Occipital lobe (tissue), 3 donors: ENCODE data around the gene ARID3A. TPM values are rescaled to one million over a fixed set of nuclear protein-coding genes. Genes with fewer than 3 reads are reported as not detected.
"Not testable (repeated sequence)": the region's sequence is repeated elsewhere in the genome, so short reads cannot be mapped to it uniquely, and the experiment has no call there.

Source experiments
- DNase-seq: peaks from one replicate; lab custom pipeline; 2025; lab: John Stamatoyannopoulos, UW
- small RNA-seq: library from RNA; depleted of rRNA; stranded (forward); fragments of <200 nt; gene quantifications from one replicate; pipeline ENCODE3, GENCODE V24; 2014
- total RNA-seq: library from RNA; depleted of rRNA; stranded (reverse); fragments of >200 nt; gene quantifications from one replicate; pipeline ENCODE4 v1.2.3, GENCODE V29; 2014

The ARID3A gene
- total RNA-seq, 1 donor from 2014 or later: 8.0 TPM

DNA sequence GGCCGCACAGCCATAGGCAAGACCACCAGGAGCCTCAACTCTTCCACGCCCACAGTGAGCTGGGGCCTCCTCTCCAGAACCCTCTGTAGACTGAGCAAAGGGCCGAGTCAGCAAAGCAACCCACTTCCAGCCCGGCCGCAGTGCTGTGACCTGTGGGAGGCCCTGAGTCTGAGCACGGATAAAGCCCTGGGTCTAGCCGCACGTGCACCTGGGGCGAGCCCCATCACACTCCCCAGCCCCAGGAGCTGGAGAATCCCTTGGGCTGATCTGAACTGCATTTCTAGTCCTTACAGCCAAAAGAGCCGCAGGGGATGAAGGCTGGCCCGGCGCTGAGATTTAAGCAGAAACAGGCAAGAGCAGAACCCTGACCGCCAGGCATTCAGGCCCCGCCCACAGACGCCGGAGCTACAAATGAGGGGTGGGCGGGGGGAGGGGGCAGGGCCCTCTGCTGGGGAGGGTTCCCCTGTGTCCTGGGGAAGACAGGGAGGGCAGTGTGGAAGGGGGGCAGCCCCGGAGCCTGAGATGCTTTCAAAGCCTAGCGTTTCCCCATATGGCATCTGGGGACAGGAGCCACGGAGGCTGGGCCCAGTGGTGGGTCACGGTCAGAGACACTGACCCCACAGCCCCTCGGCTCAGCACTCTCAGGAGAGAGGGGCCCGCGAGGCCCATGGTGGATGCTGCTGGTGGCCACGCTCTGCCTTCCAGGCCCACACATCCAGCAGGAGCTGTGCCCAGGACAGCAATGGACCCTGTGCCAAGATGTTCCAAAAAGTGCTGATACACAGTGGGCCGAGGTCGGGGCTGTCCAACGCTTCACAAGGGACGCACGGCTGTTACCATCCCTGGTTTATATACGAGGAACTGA lies 90.2 kb downstream of the ARID3A start:
- DNase-seq: no peak

- DNase-seq: no peak
Observed at GRCh38 chr19:1016647-1017114, 90.8 kb downstream of the ARID3A start.

- DNase-seq: no peak
Observed at GRCh38 chr19:1017115-1017905, 91.5 kb downstream of the ARID3A start.

DNA sequence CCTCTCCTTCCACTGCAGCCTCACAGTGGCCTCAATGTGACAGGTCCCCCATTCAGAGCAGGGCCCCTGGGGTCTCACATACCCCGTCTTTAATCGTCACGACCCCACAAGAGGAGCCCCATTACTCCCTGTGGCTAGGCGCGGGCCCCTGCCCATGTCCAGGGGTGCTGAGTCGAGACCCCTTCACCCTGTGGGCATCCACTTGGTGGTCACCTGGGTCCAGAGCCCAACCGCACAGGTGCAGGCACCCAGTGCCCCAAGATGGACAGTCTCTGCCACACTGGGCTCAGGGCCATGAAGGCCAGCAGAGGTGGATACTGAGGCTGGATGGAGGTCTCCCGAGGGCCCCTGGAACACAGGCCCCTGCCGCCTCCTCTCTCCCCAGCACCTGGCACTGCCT lies 92.1 kb downstream of the ARID3A start:
- DNase-seq: no peak

DNA sequence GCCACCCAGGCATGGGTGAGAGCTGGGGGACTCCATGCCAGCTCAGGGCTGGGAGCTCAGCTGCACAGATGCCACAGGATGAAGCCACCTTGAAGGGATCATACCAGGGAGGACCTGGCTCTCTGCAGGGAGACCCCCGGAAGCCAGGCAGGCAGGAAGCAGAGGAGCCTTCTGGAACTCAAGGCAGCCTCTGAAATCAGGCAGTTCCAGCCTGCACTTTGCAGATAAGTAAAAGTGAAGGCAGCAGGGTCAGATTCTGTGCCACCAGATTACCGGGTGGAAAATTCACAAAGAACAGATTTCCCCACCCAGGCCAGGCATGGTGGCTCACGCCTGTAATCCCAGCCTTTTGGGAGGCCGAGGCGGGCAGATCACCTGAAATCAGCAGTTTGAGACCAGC lies 92.6 kb downstream of the ARID3A start:
- no peak for DNase-seq

DNA sequence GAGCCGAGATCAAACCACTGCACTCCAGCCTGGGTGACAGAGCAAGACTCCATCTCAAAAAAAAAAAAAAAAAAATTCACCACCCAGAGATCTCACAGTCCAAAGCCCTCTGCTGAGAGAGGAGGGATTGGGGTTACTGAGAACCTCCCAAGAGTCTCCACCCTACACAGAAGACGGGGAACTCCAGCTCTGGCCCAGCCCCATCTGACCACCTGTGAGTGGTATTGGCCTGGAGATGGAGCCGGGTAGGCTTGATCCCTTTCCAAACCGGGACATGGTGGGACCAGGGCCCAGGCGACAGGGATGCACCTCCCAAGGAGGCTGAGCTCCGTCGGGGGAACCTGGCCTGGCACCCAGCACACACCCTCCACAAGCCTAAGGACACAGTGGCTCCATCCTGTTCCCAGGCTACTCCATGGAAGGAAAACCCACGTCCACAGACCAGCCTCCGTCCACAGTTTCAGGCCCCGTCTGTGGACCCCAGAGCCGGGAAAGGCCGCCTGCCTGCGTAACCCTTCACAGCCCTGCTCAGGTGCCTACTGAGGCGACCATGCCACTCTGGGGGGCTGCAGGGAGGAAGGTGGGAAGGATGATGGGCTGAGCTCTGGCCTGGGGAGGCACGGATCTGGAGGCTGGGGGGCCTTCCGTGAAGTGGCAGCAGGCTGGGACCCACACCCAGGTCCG lies 93.2 kb downstream of the ARID3A start:
- no peak for DNase-seq

DNA sequence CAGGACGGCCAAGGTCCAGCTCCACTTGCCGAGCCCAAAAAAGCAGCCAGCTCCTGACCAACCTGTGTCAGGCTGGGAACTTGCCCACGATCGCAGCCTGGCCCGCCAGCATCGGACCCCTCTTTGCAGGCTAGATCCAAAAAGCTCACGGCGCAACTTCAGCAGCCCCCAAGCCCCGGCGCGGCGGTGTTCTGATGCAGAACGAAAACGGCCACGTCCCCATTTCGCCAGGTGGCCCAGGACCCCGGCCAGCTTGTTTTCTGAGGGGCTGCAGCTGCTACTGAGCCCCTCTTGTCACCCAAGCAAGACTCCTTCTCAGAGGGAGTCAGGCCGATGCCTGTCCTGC lies 93.8 kb downstream of the ARID3A start:
- DNase-seq: no peak

DNA sequence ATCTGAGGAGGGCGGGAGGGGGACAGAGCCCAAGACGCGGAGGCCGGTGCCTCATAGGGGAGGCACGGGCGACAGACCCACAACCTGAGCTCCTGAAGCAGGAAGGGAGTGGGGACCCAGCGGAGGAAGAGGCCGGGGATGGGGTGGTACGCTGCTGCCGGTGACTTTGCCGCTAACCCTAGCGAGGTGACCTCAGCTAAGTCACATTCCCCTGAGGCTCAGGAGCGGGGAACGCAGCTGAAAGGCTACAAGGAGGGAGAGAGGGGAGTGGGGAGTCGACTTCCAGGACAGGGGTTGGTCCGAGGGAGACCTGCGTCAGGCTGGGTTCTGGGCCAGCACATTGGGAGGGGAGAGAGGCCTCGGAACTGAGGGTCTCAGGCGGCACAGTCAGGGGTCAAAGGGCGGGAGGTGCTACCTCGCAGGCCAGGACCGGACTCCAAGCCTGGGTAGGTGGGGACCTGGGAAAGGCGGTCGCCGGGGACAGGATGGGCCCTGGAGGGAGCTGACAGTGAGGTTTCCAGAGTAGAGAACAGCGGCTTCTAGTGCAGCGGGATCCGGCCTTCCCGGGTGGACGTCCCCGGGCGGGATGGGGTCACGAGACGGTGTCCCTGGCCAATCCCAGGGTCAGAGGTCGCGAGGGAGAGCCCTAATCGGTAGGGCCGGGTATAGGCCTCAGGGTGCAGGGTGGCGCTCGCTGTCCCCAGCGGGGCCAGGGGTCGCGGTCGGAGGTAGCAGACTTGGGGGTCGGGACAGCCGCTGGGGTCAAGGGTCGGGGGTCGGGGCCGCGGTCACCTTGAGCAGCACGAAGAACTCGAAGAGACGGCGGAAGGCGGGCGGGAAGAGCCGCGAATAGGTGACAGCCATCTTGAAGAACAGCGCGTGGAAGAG lies 94.4 kb downstream of the ARID3A start:
- no peak for DNase-seq

GRCh38 chr19:1020868-1021425 lies 95.1 kb downstream of the ARID3A start, which contains the start of gene TMEM259:
TMEM259 (minus strand) TSS chr19:1021123; CDS start chr19:1020996, 127 bp downstream.
- peak; percentile 95 for DNase-seq

- DNase-seq: not testable (repeated sequence)
Observed at GRCh38 chr19:1023883-1024188, 98.0 kb downstream of the ARID3A start.

- DNase-seq: not testable (repeated sequence)
Observed at GRCh38 chr19:1025080-1025479, 99.2 kb downstream of the ARID3A start.

Small RNAs within 50 kb of the gene (small RNA-seq; reads per million reads assigned to genes)
- gene RNU6-2: 0.35 reads per million, percentile 25 among the genes with 10 or more reads in this experiment
- not detected for gene RNU6-9

Other genes with a start within 250 kb of the ARID3A start
- gene FSTL3, start 249.6 kb upstream of the ARID3A start, total RNA-seq: 3.3 TPM
- gene PRSS57, start 230.6 kb upstream of the ARID3A start, total RNA-seq: not detected
- gene PALM, start 217.1 kb upstream of the ARID3A start, total RNA-seq: 95.9 TPM
- gene MISP, start 174.9 kb upstream of the ARID3A start, total RNA-seq: not detected
- 33.5 TPM for gene PTBP1, start 128.6 kb upstream of the ARID3A start, total RNA-seq
- 99.5 TPM for gene PLPPR3, start 104.1 kb upstream of the ARID3A start, total RNA-seq
- gene AZU1, start 98.2 kb upstream of the ARID3A start, total RNA-seq: 0.31 TPM
- gene PRTN3, start 85.0 kb upstream of the ARID3A start, total RNA-seq: not detected
- gene ELANE, start 73.7 kb upstream of the ARID3A start, total RNA-seq: not detected
- 2.8 TPM for gene CFD, start 66.4 kb upstream of the ARID3A start, total RNA-seq
- 17.9 TPM for gene MED16, start 32.8 kb upstream of the ARID3A start, total RNA-seq
- gene RNU6-9, start 32.6 kb upstream of the ARID3A start, total RNA-seq: not detected
- gene R3HDM4, start 12.8 kb upstream of the ARID3A start, total RNA-seq: 31.4 TPM
- gene KISS1R, start 8.7 kb upstream of the ARID3A start, total RNA-seq: not detected
- gene WDR18, start 58.3 kb downstream of the ARID3A start, total RNA-seq: 44.1 TPM
- not detected for gene GRIN3B, start 74.4 kb downstream of the ARID3A start, total RNA-seq
- gene TMEM259, start 95.1 kb downstream of the ARID3A start, total RNA-seq: 33.8 TPM
- gene RNU6-2, start 95.5 kb downstream of the ARID3A start, total RNA-seq: not detected
- 9.5 TPM for gene CNN2, start 100.6 kb downstream of the ARID3A start, total RNA-seq
- 0.78 TPM for gene ABCA7, start 114.1 kb downstream of the ARID3A start, total RNA-seq
- 1.7 TPM for gene ARHGAP45, start 141.1 kb downstream of the ARID3A start, total RNA-seq
- gene POLR2E, start 169.3 kb downstream of the ARID3A start, total RNA-seq: 31.8 TPM
- 83.8 TPM for gene GPX4, start 178.0 kb downstream of the ARID3A start, total RNA-seq
- gene SBNO2, start 248.2 kb downstream of the ARID3A start, total RNA-seq: 4.2 TPM